Coronary artery (tissue), 2 donors: ENCODE measurements around the gene ERG28.
"Not testable (repeated sequence)": the region's sequence is repeated elsewhere in the genome, so short reads cannot be mapped to it uniquely, and the experiment has no call there.

Source experiments
- DNase-seq: peaks from one replicate; pipeline ENCODE4 v3.0.0-alpha.2; 2017; ENCODE audit warnings: low spot score
- H3K27ac ChIP-seq, 2 donors: fragments of 200-600 bp; sonication (generic); one replicate each; pipeline ENCODE4 v1.5.1; 2016 to 2019
- H3K4me3 ChIP-seq: fragments of 200-600 bp; sonication (generic); 2 replicates; pipeline ENCODE4 v1.5.1; 2016; ENCODE audit warnings: mild to moderate bottlenecking, moderate library complexity
- TF ChIP-seq, protein P1 (sequence below): fragments of 200-600 bp; sonication (generic); IDR thresholded peaks from one replicate; pipeline ENCODE4 v1.5.1; 2019; ENCODE audit warnings: antibody characterized with exemption

ERG28 gene

DNA sequence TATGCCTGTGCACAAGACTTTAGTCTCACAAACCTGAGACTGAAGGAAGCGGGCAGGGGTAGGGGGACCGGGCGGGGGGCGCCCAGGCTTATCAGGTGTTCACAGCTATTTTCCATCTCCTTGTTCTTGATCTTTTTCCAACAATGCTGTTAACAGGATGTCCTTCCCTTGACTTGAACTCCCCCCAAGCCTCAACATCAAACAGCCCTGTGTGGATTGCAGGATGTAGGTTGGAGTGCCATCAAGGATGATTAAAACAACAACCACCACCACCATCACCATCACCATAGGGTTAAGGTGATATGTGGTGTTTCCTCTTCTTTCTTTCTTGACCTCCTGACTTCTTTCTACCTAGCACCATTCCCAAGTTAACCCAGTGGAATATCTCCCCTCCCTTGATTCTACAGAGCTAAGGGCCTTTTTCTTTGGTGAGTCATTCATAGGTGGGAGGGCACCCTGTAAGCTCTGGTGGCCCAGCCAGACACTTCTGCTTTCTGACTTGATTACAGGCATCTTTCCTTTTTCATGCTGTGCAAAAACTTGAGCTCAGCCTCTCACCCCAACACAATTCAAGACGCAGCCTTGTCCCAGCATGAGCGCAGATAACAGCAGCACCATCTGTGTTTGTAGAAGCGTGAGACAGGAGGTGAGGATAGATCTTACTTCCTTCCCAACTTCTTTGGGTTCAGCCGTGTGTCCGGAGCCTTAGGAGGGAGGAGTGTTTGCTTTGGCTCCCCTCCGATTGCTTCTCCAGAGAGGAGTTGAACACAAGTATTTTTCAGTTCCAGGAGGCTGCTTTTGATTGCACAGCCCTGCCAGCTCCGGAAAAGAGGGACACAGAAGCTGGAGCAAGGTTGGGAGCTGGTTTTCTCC, 55.5 kb downstream of the ERG28 start:
- Histone ChIP-seq H3K27ac (peak overlapping the region in 1 of 2 donors; percentile 37), H3K4me3 (peak overlapping the region; percentile 11)
- TF ChIP-seq, protein P1, sequence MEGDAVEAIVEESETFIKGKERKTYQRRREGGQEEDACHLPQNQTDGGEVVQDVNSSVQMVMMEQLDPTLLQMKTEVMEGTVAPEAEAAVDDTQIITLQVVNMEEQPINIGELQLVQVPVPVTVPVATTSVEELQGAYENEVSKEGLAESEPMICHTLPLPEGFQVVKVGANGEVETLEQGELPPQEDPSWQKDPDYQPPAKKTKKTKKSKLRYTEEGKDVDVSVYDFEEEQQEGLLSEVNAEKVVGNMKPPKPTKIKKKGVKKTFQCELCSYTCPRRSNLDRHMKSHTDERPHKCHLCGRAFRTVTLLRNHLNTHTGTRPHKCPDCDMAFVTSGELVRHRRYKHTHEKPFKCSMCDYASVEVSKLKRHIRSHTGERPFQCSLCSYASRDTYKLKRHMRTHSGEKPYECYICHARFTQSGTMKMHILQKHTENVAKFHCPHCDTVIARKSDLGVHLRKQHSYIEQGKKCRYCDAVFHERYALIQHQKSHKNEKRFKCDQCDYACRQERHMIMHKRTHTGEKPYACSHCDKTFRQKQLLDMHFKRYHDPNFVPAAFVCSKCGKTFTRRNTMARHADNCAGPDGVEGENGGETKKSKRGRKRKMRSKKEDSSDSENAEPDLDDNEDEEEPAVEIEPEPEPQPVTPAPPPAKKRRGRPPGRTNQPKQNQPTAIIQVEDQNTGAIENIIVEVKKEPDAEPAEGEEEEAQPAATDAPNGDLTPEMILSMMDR: no peak
- no peak for DNase-seq

GRCh38 chr14:75602503-75602902, 58.2 kb downstream of the ERG28 start:
- H3K4me3 ChIP-seq: no peak overlapping the region
- no peak for DNase-seq
- TF ChIP-seq, protein P1: no peak
- H3K27ac ChIP-seq: no peak overlapping the region

DNA sequence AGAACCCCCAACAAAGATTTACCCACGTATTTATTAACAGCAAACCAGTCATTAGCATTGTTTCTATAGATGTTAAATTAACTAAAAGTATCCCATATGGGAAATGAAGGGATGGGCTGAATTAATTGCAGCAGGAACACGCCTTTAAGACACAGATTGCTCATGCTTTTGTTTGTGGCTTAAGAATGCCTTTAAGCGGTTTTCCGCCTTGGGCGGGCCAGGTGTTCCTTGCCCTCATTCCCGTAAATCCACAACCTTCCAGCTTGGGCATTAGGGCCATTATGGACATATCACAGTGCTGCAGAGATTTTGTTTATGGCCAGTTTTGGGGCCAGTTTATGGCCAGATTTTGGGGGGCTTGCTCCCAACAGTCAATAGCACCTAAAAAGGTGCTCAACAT, 59.6 kb downstream of the ERG28 start:
- DNase-seq, H3K4me3 ChIP-seq, H3K27ac ChIP-seq: not testable (repeated sequence)

DNA sequence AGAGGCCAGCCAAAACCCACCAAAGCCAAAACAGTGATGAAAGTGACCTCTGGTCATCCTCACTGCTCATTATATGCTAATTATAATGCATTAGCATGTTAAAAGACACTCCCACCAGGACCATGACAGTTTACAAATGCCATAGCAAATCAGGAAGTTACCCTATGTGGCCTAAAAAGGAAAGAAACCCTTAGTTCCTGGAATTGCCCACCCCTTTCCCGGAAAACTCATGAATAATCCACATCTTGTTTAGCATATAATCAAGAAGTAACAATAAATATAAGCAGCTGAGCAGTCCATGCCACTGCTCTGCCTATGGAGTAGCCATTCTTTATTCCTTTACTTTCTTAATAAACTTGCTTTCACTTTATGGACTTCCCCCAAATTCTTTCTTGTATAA, 60.6 kb downstream of the ERG28 start:
- H3K4me3 ChIP-seq, DNase-seq, H3K27ac ChIP-seq: not testable (repeated sequence)
